22Rv1 (cell line): Measurements from ENCODE around the gene CARD9.

Source experiments
- ZFX ChIP-seq: fragments of 450-650 bp; IDR thresholded peaks from 2 replicates; pipeline ENCODE4 v1.6.1; 2017; ENCODE audit warnings: antibody characterized with exemption, borderline replicate concordance
- TF ChIP-seq, protein P1 (sequence below): fragments of 450-650 bp; IDR thresholded peaks from 2 replicates; pipeline ENCODE4 v1.5.1; 2017; ENCODE audit warnings: mild to moderate bottlenecking

DNA sequence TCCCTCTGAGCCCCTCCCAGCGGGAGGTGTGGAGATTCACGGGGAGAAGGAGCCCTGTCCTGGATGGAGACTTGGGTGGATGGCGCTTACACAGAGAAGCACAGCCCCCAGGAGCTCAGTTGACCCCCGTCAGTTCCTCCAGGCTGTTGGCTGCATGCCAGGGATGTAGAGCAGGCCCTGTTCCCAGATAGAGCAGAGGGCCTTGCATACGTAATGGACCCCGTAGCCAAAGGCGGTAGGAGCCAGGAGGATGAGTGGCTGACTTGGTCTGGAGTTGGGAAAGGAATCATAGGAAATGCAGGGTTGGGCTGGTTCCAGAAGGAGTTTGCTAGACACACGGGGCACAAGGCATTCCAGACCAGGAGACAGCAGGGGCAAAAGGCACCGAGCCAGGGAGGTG is 39.5 kb upstream of the CARD9 start:
- TF ChIP-seq, protein P1, sequence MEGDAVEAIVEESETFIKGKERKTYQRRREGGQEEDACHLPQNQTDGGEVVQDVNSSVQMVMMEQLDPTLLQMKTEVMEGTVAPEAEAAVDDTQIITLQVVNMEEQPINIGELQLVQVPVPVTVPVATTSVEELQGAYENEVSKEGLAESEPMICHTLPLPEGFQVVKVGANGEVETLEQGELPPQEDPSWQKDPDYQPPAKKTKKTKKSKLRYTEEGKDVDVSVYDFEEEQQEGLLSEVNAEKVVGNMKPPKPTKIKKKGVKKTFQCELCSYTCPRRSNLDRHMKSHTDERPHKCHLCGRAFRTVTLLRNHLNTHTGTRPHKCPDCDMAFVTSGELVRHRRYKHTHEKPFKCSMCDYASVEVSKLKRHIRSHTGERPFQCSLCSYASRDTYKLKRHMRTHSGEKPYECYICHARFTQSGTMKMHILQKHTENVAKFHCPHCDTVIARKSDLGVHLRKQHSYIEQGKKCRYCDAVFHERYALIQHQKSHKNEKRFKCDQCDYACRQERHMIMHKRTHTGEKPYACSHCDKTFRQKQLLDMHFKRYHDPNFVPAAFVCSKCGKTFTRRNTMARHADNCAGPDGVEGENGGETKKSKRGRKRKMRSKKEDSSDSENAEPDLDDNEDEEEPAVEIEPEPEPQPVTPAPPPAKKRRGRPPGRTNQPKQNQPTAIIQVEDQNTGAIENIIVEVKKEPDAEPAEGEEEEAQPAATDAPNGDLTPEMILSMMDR: no peak
- TF ChIP-seq ZFX: no peak
